Vagina (tissue), 2 donors: ENCODE measurements around the gene TRPM5.

Experiments used
- CTCF ChIP-seq, 3 experiments: fragments of 450-650 bp in 2 of 3; fragments of 200-600 bp in 1 of 3; sonication (generic) in 1 of 3; IDR thresholded peaks; one replicate each; pipeline ENCODE4 v1.5.1; 2017 to 2019; ENCODE audit warnings: antibody characterized with exemption in 3 of 3, mild to moderate bottlenecking in 2 of 3, moderate library complexity in 2 of 3
- POLR2A ChIP-seq, 2 donors: fragments of 450-650 bp; IDR thresholded peaks; one replicate each; pipeline ENCODE4 v1.6.1; 2017; ENCODE audit warnings: antibody characterized with exemption in 2 of 2, mild to moderate bottlenecking in 2 of 2, moderate library complexity in 2 of 2
- POLR2AphosphoS5 ChIP-seq, 2 donors: sonication (generic); formaldehyde crosslinking; IDR thresholded peaks; one replicate each; pipeline ENCODE4 v1.9.0; 2017; ENCODE audit warnings: antibody characterized with exemption in 2 of 2, mild to moderate bottlenecking in 2 of 2, low read depth in 1 of 2; ENCODE audit not compliant: insufficient read depth in 1 of 2

GRCh38 chr11:2412323-2412722, 32.0 kb downstream of the TRPM5 start:
- no peak for TF ChIP-seq CTCF (IDR thresholded peaks at IDR 0.05)
- no peak for TF ChIP-seq POLR2A (IDR thresholded peaks at IDR 0.05)
- TF ChIP-seq POLR2AphosphoS5 (IDR thresholded peaks at IDR 0.05; ENCODE audit: insufficient read depth in 1 of 2, low read depth in 1 of 2): no peak
